IMR-90 (cell line): ENCODE measurements around the gene TWIST2. TPM values are rescaled to one million over a fixed set of nuclear protein-coding genes. Genes with fewer than 3 reads are reported as not detected.
A peak's percentile ranks its signal among the peaks of the same experiment; 100 is the strongest.

Experiments
- ATAC-seq: fragments of 200-7000 bp; cut with Tn5 transposase; 2 replicates; pipeline ENCODE4 v1.9.1; 2020; ENCODE audit warnings: low read depth, mild to moderate bottlenecking, moderate library complexity
- BruUV-seq: library from RNA; stranded (reverse); fragments of 400-500 nt; replicated peaks from 2 replicates; lab custom pipeline; 2021; lab: Mats Ljungman, UMichigan
- CTCF ChIA-PET: fragments of 300-600 bp; formaldehyde crosslinking; extraction: SDS; loops from one replicate; lab custom pipeline; 2021; ENCODE audit warnings: antibody characterized with exemption; lab: Yijun Ruan, JAX
- POLR2A ChIA-PET: fragments of 300-600 bp; sonication (Branson Sonifier 250); formaldehyde crosslinking; loops from one replicate; lab custom pipeline; 2022; ENCODE audit warnings: antibody characterized with exemption; ENCODE audit not compliant: unreplicated experiment; lab: Charles Lee
- DNase-seq: peaks from one replicate; pipeline ENCODE4 v3.0.0; 2013
- H2AFZ ChIP-seq: replicated peaks from 2 replicates; pipeline ENCODE3; 2013; ENCODE audit warnings: low read length, mild to moderate bottlenecking; ENCODE audit not compliant: poor library complexity
- H2AK5ac ChIP-seq: 2 replicates; pipeline ENCODE4 v1.6.1; 2013; ENCODE audit warnings: low read depth, low read length, inconsistent platforms
- H2AK9ac ChIP-seq: replicated peaks from 2 replicates; pipeline ENCODE3; 2013; ENCODE audit warnings: mild to moderate bottlenecking, low read depth, low read length, moderate library complexity; ENCODE audit not compliant: poor library complexity
- H2BK120ac ChIP-seq: 2 replicates; pipeline ENCODE4 v1.6.1; 2013; ENCODE audit warnings: low read depth, low read length, inconsistent platforms
- H2BK15ac ChIP-seq: 3 replicates; pipeline ENCODE4 v1.6.1; 2013; ENCODE audit warnings: low read depth, low read length, inconsistent platforms
- H2BK20ac ChIP-seq: 2 replicates; pipeline ENCODE4 v1.6.1; 2013; ENCODE audit warnings: low read depth, mild to moderate bottlenecking, inconsistent platforms, low read length, moderate library complexity
- H2BK5ac ChIP-seq: 2 replicates; pipeline ENCODE4 v1.6.1; 2013; ENCODE audit warnings: mild to moderate bottlenecking, low read depth, low read length, inconsistent platforms; ENCODE audit not compliant: poor library complexity, severe bottlenecking
- H3K14ac ChIP-seq: replicated peaks from 2 replicates; pipeline ENCODE4 v1.6.1; 2013; ENCODE audit warnings: low read depth, low read length, inconsistent platforms
- H3K18ac ChIP-seq: 2 replicates; pipeline ENCODE4 v1.6.1; 2013; ENCODE audit warnings: low read depth, low read length, control low read depth
- H3K23ac ChIP-seq: 2 replicates; pipeline ENCODE4 v1.6.1; 2013; ENCODE audit warnings: low read depth, low read length, inconsistent platforms
- H3K27ac ChIP-seq: 2 replicates; pipeline ENCODE4 v1.5.1; 2013; ENCODE audit warnings: mild to moderate bottlenecking, control low read depth, low read length; ENCODE audit not compliant: insufficient read depth
- H3K27me3 ChIP-seq: 2 replicates; pipeline ENCODE4 v1.6.1; 2013; ENCODE audit warnings: low read length; ENCODE audit not compliant: control insufficient read depth, insufficient read depth
- H3K36me3 ChIP-seq: 2 replicates; pipeline ENCODE4 v1.6.1; 2013; ENCODE audit warnings: low read length, mixed read lengths; ENCODE audit not compliant: control insufficient read depth, insufficient read depth
- H3K4ac ChIP-seq: 2 replicates; pipeline ENCODE4 v1.6.1; 2013; ENCODE audit warnings: low read depth, low read length, inconsistent platforms
- H3K4me1 ChIP-seq: 2 replicates; pipeline ENCODE4 v1.6.1; 2013; ENCODE audit warnings: low read length, mixed read lengths; ENCODE audit not compliant: control insufficient read depth, insufficient read depth
- H3K4me2 ChIP-seq: 2 replicates; pipeline ENCODE4 v1.6.1; 2013; ENCODE audit warnings: low read depth, mild to moderate bottlenecking, control low read depth, low read length, moderate library complexity
- H3K4me3 ChIP-seq: 2 replicates; pipeline ENCODE4 v1.5.1; 2013; ENCODE audit warnings: low read depth, mild to moderate bottlenecking, control low read depth, low read length, moderate library complexity; ENCODE audit not compliant: insufficient read depth
- H3K56ac ChIP-seq: 2 replicates; pipeline ENCODE4 v1.6.1; 2013; ENCODE audit warnings: low read length, inconsistent platforms; ENCODE audit not compliant: insufficient read depth; ENCODE audit errors: extremely low read depth
- H3K79me1 ChIP-seq, 2 experiments: 2 replicates each; pipeline ENCODE4 v1.6.1; 2013; ENCODE audit warnings: low read length in 2 of 2, inconsistent platforms in 1 of 2, low read depth in 1 of 2
- H3K9ac ChIP-seq: 2 replicates; pipeline ENCODE4 v1.6.1; 2013; ENCODE audit warnings: low read depth, low read length, control low read depth
- H3K9me1 ChIP-seq: 2 replicates; pipeline ENCODE4 v1.6.1; 2013; ENCODE audit warnings: low read length, inconsistent platforms; ENCODE audit not compliant: insufficient read depth
- H3K9me3 ChIP-seq: 2 replicates; pipeline ENCODE4 v1.6.1; 2013; ENCODE audit warnings: low read length; ENCODE audit not compliant: control insufficient read depth, insufficient read depth
- H4K20me1 ChIP-seq: 2 replicates; pipeline ENCODE4 v1.6.1; 2013; ENCODE audit warnings: low read length, inconsistent platforms; ENCODE audit not compliant: insufficient read depth
- H4K5ac ChIP-seq: 2 replicates; pipeline ENCODE4 v1.6.1; 2013; ENCODE audit warnings: mild to moderate bottlenecking, low read depth, low read length, control low read depth
- H4K8ac ChIP-seq, 2 experiments: 2 replicates each; pipeline ENCODE4 v1.6.1; 2013; ENCODE audit warnings: low read depth in 2 of 2, low read length in 2 of 2, control low read depth in 1 of 2, inconsistent platforms in 1 of 2
- H4K91ac ChIP-seq: 2 replicates; pipeline ENCODE4 v1.6.1; 2013; ENCODE audit warnings: low read depth, low read length, inconsistent platforms; ENCODE audit not compliant: insufficient read depth
- CEBPB ChIP-seq: IDR thresholded peaks from 2 replicates; pipeline ENCODE4 v1.6.1; 2012; ENCODE audit warnings: low read depth, low read length, improper control_type of control experiment
- MAFK ChIP-seq: IDR thresholded peaks from 2 replicates; pipeline ENCODE4 v1.6.1; 2012; ENCODE audit warnings: low read depth, low read length, improper control_type of control experiment
- MAZ ChIP-seq: IDR thresholded peaks from 2 replicates; pipeline ENCODE4 v1.6.1; 2012; ENCODE audit warnings: low read depth, mild to moderate bottlenecking, low read length, improper control_type of control experiment, moderate library complexity, borderline replicate concordance
- MXI1 ChIP-seq: IDR thresholded peaks from 2 replicates; pipeline ENCODE4 v1.6.1; 2012; ENCODE audit warnings: low read depth, mild to moderate bottlenecking, low read length, moderate library complexity, borderline replicate concordance
- NFE2L2 ChIP-seq: fragments of 150-350 bp; IDR thresholded peaks from 2 replicates; pipeline ENCODE4 v1.6.1; 2016; ENCODE audit warnings: low read depth, mild to moderate bottlenecking, low read length
- POLR2A ChIP-seq: IDR thresholded peaks from 2 replicates; pipeline ENCODE4 v1.6.1; 2012; ENCODE audit warnings: mild to moderate bottlenecking, low read depth, low read length
- RAD21 ChIP-seq: IDR thresholded peaks from 2 replicates; pipeline ENCODE4 v1.6.1; 2012; ENCODE audit warnings: low read length, improper control_type of control experiment
- RCOR1 ChIP-seq: IDR thresholded peaks from 2 replicates; pipeline ENCODE4 v1.6.1; 2012; ENCODE audit warnings: mild to moderate bottlenecking, low read length, improper control_type of control experiment; ENCODE audit not compliant: insufficient replicate concordance
- RFX5 ChIP-seq: IDR thresholded peaks from 2 replicates; pipeline ENCODE4 v1.8.0; 2012; ENCODE audit warnings: low read depth, mild to moderate bottlenecking, low read length, moderate library complexity
- SMC3 ChIP-seq: fragments of 150-350 bp; IDR thresholded peaks from 2 replicates; pipeline ENCODE4 v1.6.1; 2016; ENCODE audit warnings: low read depth, mild to moderate bottlenecking, antibody characterized with exemption, low read length, moderate library complexity
- WGBS, 2 experiments: methylation state at CpG; one replicate each; pipeline versions ENCODE4 v1.1.5 to v1.1.7; 2013; ENCODE audit warnings: missing lambda C conversion rate in 2 of 2; ENCODE audit not compliant: insufficient read length in 1 of 2; ENCODE audit errors: extremely low coverage in 2 of 2; 5-methylcytosine and 5-hydroxymethylcytosine counted together
- dilution Hi-C: fragments of 300-500 bp; cut with HindIII; formaldehyde crosslinking; loops from one replicate; pipeline ENCODE4 v1.14.3; 2018; ENCODE audit warnings: low sequenced_read_pairs; ENCODE audit not compliant: unreplicated experiment
- in situ Hi-C: fragments of 300-500 bp; cut with MboI; formaldehyde crosslinking; loops from 3 replicates; pipeline ENCODE4 v1.14.3; 2019; ENCODE audit warnings: low sequenced_read_pairs, inconsistent platforms, mixed read lengths
- intact Hi-C: fragments of 100-400 bp; cut with micrococcal nuclease; formaldehyde crosslinking; loops from 2 replicates; pipeline ENCODE4 v1.10.0; 2022
- polyA plus RNA-seq, 3 experiments: library from polyadenylated mRNA; depleted of rRNA; stranded (reverse); fragments of >200 nt; gene quantifications; 2 replicates each; pipeline ENCODE4 v1.2.3, GENCODE V29; 2012; ENCODE audit warnings: low replicate concordance in 1 of 3
- total RNA-seq: library from RNA; depleted of rRNA; stranded (reverse); fragments of >200 nt; gene quantifications from 2 replicates; pipeline ENCODE4 v1.2.3, GENCODE V29; 2012
- TF ChIP-seq, protein P1 (sequence below): conservative IDR thresholded peaks from 2 replicates; pipeline ENCODE4 v1.5.1; 2012; ENCODE audit warnings: mild to moderate bottlenecking, low read depth, low read length, improper control_type of control experiment
- TF ChIP-seq, protein P2 (sequence below): fragments of 150-350 bp; IDR thresholded peaks from 2 replicates; pipeline ENCODE4 v1.6.1; 2017; ENCODE audit warnings: mild to moderate bottlenecking, antibody characterized with exemption, low read length, low read depth

Gene TWIST2
- total and polyA plus RNA-seq, 2 of the 4 experiments (the other 2 are of a cell fraction): 9.3 to 33.6 TPM

DNA sequence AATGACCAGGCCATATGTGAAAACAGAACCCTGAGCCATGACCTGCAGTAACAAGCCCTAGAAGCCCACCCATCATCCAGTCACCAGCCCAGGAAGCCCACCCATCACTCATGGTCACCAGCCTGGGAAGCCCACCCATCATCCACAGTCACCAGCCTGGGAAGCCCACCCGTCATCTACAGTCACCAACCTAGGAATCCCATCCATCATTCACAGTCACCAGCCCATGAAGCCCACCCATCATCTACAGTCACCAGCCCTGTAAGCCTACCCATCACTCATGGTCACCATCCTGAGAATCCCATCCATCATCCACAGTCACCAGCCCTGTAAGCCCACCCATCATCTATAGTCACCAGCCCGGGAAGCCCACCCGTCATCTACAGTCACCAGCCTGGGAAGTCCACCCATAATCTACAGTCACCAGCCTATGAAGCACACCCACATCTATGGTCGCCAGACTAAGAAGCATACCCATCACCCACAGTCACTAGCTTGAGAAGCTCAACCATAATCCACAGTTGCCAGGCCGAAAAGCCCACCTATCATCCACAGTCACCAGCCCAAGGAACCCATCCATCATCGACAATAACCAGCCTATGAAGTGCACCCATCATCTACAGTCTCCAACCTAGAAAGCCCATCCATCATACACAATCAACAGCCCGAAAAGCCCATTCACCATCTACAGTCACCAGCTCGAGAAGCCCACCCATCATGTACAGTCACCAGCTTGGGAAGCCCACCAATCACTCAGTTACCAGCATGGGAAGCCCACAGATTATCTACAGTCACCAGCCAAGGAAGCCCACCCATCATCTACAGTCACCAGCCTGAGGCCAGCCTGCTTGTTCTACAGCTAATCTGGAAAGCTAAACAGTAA, 91.9 kb downstream of the TWIST2 start:
- Histone ChIP-seq H2AK9ac (no peak overlapping the region), H3K23ac (no peak overlapping the region)

More for the DNA sequence above, 91.9 kb downstream of the TWIST2 start:
- H3K9ac ChIP-seq: no peak overlapping the region
- CTCF ChIA-PET: no interaction called here
- in situ Hi-C loops: no loop called here
- peak overlapping the region; percentile 29; the same call in 1 of the 3 replicates for H2BK15ac ChIP-seq
- H3K4me3 ChIP-seq: no peak overlapping the region
- TF ChIP-seq SMC3 (no peak), POLR2A (no peak), RAD21 (no peak), RCOR1 (no peak), NFE2L2 (no peak), MAZ (no peak), MXI1 (no peak), MAFK (no peak), CEBPB (no peak), RFX5 (no peak)
- TF ChIP-seq, protein P1, sequence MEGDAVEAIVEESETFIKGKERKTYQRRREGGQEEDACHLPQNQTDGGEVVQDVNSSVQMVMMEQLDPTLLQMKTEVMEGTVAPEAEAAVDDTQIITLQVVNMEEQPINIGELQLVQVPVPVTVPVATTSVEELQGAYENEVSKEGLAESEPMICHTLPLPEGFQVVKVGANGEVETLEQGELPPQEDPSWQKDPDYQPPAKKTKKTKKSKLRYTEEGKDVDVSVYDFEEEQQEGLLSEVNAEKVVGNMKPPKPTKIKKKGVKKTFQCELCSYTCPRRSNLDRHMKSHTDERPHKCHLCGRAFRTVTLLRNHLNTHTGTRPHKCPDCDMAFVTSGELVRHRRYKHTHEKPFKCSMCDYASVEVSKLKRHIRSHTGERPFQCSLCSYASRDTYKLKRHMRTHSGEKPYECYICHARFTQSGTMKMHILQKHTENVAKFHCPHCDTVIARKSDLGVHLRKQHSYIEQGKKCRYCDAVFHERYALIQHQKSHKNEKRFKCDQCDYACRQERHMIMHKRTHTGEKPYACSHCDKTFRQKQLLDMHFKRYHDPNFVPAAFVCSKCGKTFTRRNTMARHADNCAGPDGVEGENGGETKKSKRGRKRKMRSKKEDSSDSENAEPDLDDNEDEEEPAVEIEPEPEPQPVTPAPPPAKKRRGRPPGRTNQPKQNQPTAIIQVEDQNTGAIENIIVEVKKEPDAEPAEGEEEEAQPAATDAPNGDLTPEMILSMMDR: no peak
- TF ChIP-seq, protein P2, sequence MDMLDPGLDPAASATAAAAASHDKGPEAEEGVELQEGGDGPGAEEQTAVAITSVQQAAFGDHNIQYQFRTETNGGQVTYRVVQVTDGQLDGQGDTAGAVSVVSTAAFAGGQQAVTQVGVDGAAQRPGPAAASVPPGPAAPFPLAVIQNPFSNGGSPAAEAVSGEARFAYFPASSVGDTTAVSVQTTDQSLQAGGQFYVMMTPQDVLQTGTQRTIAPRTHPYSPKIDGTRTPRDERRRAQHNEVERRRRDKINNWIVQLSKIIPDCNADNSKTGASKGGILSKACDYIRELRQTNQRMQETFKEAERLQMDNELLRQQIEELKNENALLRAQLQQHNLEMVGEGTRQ: no peak
- no peak overlapping the region for H3K56ac ChIP-seq
- H3K27me3 ChIP-seq: no peaks in the 10 kb centered on the region; the same call in 1 of the 2 replicates
- 0 out of 2 replicates have a peak overlapping the region, but pooled peaks have one; percentile 4 for H2AK5ac ChIP-seq
- no peaks in the 10 kb centered on the region for H3K9me3 ChIP-seq
- H3K79me1 ChIP-seq: no peaks in the 10 kb centered on the region
- dilution Hi-C loops: no loop called here
- H3K18ac ChIP-seq: no peak overlapping the region; the same call in 1 of the 2 replicates
- H3K9me1 ChIP-seq: peaks cover 7% of the 10 kb centered on the region; the same call in 1 of the 2 replicates
- WGBS, 2 experiments: 87% methylated on average over 3 of the region's 8 CpGs; no CpG with 5 or more reads in 1 of the 2 experiments
- no TSS peak for BruUV-seq
- H3K4me1 ChIP-seq: peaks cover 10% of the 10 kb centered on the region
- intact Hi-C loops: no loop called here
- H2BK5ac ChIP-seq: no peak overlapping the region
- H4K5ac ChIP-seq: no peak overlapping the region
- no peak overlapping the region for H2BK120ac ChIP-seq
- H4K8ac ChIP-seq: no peak overlapping the region
- no peaks in the 10 kb centered on the region for H4K20me1 ChIP-seq
- no peaks in the 10 kb centered on the region for H3K36me3 ChIP-seq
- no peak overlapping the region for H4K91ac ChIP-seq
- no peak overlapping the region for H3K4ac ChIP-seq
- H2BK20ac ChIP-seq: no peak overlapping the region
- H3K14ac ChIP-seq: no peak overlapping the region
- H3K4me2 ChIP-seq: no peak overlapping the region
- H2AFZ ChIP-seq: no peak overlapping the region
- ATAC-seq (no peak), DNase-seq (no peak)
- POLR2A ChIA-PET: no interaction called here
- H3K27ac ChIP-seq: no peak overlapping the region
